Measurements from ENCODE around the gene SH2D1B. TPM values are rescaled to one million over a fixed set of nuclear protein-coding genes. Genes with fewer than 3 reads are reported as not detected.
"Not testable (repeated sequence)": the region's sequence is repeated elsewhere in the genome, so short reads cannot be mapped to it uniquely, and the experiment has no call there.

The SH2D1B gene
- total RNA-seq, 8 experiments from 2014 or later = 0.05 to 1.00 (median 0.21) TPM; not detected in 1

GRCh38 chr1:162418584-162418983, 6.6 kb upstream of the SH2D1B start:
- ATAC-seq (replicated peaks in 6 of 8); H3K27ac ChIP-seq; H3K4me1 ChIP-seq (replicated peaks in 1 of 2); in situ Hi-C loops (cut with MboI; ENCODE audit: low pct_unique_long_range_greater_than_20kb in 2 of 9, low sequenced_read_pairs in 9 of 9, unreplicated experiment in 9 of 9); H3K4me3 ChIP-seq: not testable (repeated sequence)
- WGBS, 10 experiments = 10 to 100% (median 89%) methylated on average over 1 to 7 of the region's 7 CpGs; no CpG with 5 or more reads in 1 of the 10 experiments

DNA sequence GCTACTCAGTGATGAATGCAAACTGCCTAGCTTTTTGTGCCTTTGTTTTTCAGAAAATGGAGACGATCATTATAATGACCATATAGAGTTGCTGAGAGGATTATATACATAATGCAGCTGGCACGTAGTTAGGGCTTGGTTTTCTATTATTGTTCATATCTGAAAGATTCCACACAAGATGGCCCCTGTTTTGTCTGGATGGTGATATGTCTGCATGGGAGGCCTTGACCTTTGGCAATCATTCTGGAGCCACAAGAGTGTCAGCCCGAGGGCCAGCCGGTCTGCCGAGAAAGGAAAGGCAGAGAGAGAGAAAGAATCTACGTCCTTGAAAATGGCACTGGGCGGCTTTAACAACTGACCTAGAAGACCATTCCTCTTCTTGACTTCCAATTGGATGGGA, 5.7 kb upstream of the SH2D1B start:
- in situ Hi-C loops (cut with MboI; ENCODE audit: low pct_unique_long_range_greater_than_20kb in 2 of 9, low sequenced_read_pairs in 9 of 9, unreplicated experiment in 9 of 9) = no loop called here
- ATAC-seq (replicated peaks in 6 of 8) = no peak
- WGBS, 10 experiments = 63 to 96% (median 88%) methylated on average over 2 to 7 of the region's 7 CpGs; no CpG with 5 or more reads in 1 of the 10 experiments

DNA sequence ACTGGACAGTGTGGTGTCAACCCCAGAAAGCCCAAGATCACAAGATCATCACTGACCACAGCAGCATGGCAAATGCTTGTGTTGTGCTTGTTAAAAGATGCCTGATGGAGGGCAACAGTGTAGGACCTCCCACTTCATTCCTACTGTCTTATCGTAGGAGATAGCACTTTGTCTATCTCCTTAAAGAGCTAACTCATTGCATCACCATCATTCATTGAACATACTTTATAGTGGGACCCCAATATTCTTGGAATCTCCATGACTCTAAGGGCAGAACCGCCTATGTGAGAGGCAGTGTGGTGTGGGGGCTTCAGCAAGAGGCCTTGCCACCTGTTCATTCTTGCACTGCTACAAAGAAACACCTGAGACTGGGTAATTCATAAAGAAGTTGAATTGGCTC, 5.0 kb upstream of the SH2D1B start:
- in situ Hi-C loops (cut with MboI; ENCODE audit: low pct_unique_long_range_greater_than_20kb in 2 of 9, low sequenced_read_pairs in 9 of 9, unreplicated experiment in 9 of 9) = no loop called here
- WGBS, 10 experiments = 65 to 100% (median 87%) methylated on average over 1 to 2 of the region's 2 CpGs; no CpG with 5 or more reads in 2 of the 10 experiments
- Histone ChIP-seq H3K27ac (no peak overlapping the region), H3K4me1 (replicated peaks in 1 of 2) (no peaks in the 10 kb centered on the region), H3K4me3 (no peak overlapping the region)
- ATAC-seq (replicated peaks in 6 of 8) = no peak

More for the DNA sequence above, 5.7 kb upstream of the SH2D1B start:
- Histone ChIP-seq H3K4me3 (no peak overlapping the region), H3K27ac (no peak overlapping the region), H3K4me1 (replicated peaks in 1 of 2) (no peaks in the 10 kb centered on the region)

DNA sequence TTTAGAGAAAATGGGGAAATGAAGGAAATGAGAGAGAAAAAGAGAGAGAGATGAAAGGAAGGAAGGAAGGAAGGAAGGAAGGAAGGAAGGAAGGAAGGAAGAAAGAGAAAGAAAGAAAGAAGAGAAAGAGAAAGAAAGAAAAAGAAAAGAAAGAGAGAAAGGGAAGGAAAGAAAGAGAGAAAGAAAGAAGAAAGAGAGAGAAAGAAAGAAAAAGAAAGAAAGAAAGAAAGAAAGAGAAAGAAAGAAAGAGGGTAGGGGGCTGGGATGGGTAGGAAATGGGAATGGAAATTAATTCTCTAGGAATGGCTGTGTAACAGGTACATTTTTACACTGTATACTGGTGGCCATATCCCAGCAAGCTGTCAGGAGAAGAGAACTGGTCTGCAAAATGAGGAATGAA, 4.3 kb upstream of the SH2D1B start:
- no peak overlapping the region for H3K4me3 ChIP-seq
- no peaks in the 10 kb centered on the region for H3K4me1 ChIP-seq (replicated peaks in 1 of 2)
- in situ Hi-C loops (cut with MboI; ENCODE audit: low pct_unique_long_range_greater_than_20kb in 2 of 9, low sequenced_read_pairs in 9 of 9, unreplicated experiment in 9 of 9) = no loop called here
- no peak overlapping the region for H3K27ac ChIP-seq
- ATAC-seq (replicated peaks in 6 of 8) = no peak

- ATAC-seq (replicated peaks in 6 of 8) = no peak
- Histone ChIP-seq H3K4me1 (replicated peaks in 1 of 2) (no peaks in the 10 kb centered on the region), H3K4me3 (no peak overlapping the region), H3K27ac (no peak overlapping the region)
- in situ Hi-C loops (cut with MboI; ENCODE audit: low pct_unique_long_range_greater_than_20kb in 2 of 9, low sequenced_read_pairs in 9 of 9, unreplicated experiment in 9 of 9) = no loop called here
- WGBS, 10 experiments = 80 to 100% (median 100%) methylated on average over 1 of the region's 1 CpG; no CpG with 5 or more reads in 1 of the 10 experiments
Observed at GRCh38 chr1:162407539-162407938, 4.4 kb downstream of the SH2D1B start.

DNA sequence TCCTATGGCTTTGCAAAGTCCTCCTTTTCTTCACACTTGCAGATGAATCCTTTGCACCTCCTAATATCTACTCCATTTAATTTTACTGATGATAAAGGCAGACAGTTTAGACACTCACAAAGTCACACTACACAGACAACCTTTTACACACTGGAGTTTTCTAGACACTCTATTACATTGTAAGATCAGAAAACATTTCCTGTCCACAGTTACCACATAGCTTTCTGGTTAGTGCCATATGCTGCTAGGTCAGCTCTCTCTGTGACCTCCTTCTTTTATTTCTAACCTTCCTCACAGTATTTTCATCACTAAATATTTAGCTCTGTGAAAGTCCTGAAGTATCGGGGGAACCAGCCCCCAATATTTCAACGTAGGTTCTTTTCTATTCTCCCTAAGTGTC, 5.1 kb downstream of the SH2D1B start:
- H3K27ac ChIP-seq = no peak overlapping the region
- no peak for ATAC-seq (replicated peaks in 6 of 8)
- no peaks in the 10 kb centered on the region for H3K4me1 ChIP-seq (replicated peaks in 1 of 2)
- 50 to 100% (median 92%) methylated on average over 1 to 2 of the region's 2 CpGs for WGBS, 10 experiments
- no peak overlapping the region for H3K4me3 ChIP-seq
- in situ Hi-C loops (cut with MboI; ENCODE audit: low pct_unique_long_range_greater_than_20kb in 2 of 9, low sequenced_read_pairs in 9 of 9, unreplicated experiment in 9 of 9) = no loop called here

DNA sequence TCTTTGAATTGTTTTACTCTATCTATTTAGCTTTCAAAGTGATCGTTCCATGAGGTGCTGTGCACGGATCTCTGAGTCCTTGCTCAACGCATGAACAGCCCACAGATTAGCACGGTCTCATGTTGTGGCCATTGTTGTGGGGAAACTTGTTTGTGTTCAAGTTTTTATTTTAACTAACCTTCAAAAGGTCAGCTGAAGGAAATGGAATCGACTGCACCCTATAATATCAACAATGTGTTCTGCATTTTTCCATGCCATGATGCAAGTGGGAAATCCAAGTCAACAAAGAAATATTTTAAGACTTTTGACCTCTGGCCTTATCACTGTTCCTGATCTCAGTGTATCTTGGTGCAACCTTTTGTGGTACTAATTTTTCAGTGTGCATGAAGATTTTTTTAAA, 6.1 kb downstream of the SH2D1B start:
- ATAC-seq (replicated peaks in 6 of 8) = no peak
- Histone ChIP-seq H3K4me3 (no peak overlapping the region), H3K27ac (no peak overlapping the region), H3K4me1 (replicated peaks in 1 of 2) (no peaks in the 10 kb centered on the region)
- in situ Hi-C loops (cut with MboI; ENCODE audit: low pct_unique_long_range_greater_than_20kb in 2 of 9, low sequenced_read_pairs in 9 of 9, unreplicated experiment in 9 of 9) = no loop called here
- 17 to 93% (median 71%) methylated on average over 1 to 5 of the region's 5 CpGs for WGBS, 10 experiments

- Histone ChIP-seq H3K4me3 (no peak overlapping the region), H3K27ac (no peak overlapping the region), H3K4me1 (replicated peaks in 1 of 2) (no peaks in the 10 kb centered on the region)
- WGBS, 10 experiments = 0 to 96% (median 53%) methylated on average over 1 to 5 of the region's 5 CpGs
- in situ Hi-C loops (cut with MboI; ENCODE audit: low pct_unique_long_range_greater_than_20kb in 2 of 9, low sequenced_read_pairs in 9 of 9, unreplicated experiment in 9 of 9) = no loop called here
- peak in 4 of 8 experiments; percentile 38 to 99 (median 84) for ATAC-seq (replicated peaks in 6 of 8)
Observed at GRCh38 chr1:162404550-162405160, 7.3 kb downstream of the SH2D1B start.

DNA sequence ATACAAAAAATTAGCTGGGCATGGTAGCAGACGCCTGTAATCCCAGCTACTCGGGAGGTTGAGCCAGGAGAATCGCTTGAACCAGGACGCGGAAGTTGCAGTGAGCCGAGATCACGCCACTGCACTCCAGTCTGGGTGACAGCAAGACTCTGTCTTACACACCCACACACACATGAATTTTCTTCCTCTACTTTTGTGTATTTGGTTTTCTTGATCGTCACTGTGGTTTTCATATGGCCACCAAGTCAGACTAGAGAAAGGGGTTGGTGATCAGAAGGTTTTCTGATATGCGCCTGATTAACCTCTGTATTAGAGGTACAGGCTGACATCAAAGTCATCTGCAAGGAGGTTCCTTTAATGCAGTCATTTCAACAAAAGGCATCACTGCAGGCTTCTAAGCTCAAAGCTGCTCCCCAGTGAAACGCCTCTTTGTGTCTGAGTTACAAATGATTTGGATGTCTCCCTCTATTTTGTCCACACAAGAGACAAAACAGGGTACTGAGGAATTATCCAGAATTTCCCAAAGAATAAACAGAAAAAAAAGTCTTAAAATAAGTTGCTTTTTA, 11.1 kb downstream of the SH2D1B start:
- in situ Hi-C loops (cut with MboI; ENCODE audit: low pct_unique_long_range_greater_than_20kb in 2 of 9, low sequenced_read_pairs in 9 of 9, unreplicated experiment in 9 of 9) = no loop called here
- no peak overlapping the region for H3K27ac ChIP-seq
- no peak for ATAC-seq (replicated peaks in 6 of 8)
- no peak overlapping the region for H3K4me3 ChIP-seq
- H3K4me1 ChIP-seq (replicated peaks in 1 of 2) = peaks cover 7 to 9% of the 10 kb centered on the region in 2 donors
- 0 to 83% (median 74%) methylated on average over 1 to 10 of the region's 10 CpGs; no CpG with 5 or more reads in 1 of the 10 experiments for WGBS, 10 experiments

GRCh38 chr1:162398999-162399580, 12.8 kb downstream of the SH2D1B start:
- H3K27ac ChIP-seq = no peak overlapping the region
- 0 to 89% (median 80%) methylated on average over 1 to 8 of the region's 8 CpGs; no CpG with 5 or more reads in 3 of the 10 experiments for WGBS, 10 experiments
- no peak overlapping the region for H3K4me3 ChIP-seq
- no peak for ATAC-seq (replicated peaks in 6 of 8)
- H3K4me1 ChIP-seq (replicated peaks in 1 of 2) = peaks cover 7 to 9% of the 10 kb centered on the region in 2 donors
- in situ Hi-C loops (cut with MboI; ENCODE audit: low pct_unique_long_range_greater_than_20kb in 2 of 9, low sequenced_read_pairs in 9 of 9, unreplicated experiment in 9 of 9) = loop anchor here in 1 of 9 experiments (10.0 to 25.0 kb wide), 2 partner anchors 344 to 612 kb away; no protein-coding TSS in a partner anchor

DNA sequence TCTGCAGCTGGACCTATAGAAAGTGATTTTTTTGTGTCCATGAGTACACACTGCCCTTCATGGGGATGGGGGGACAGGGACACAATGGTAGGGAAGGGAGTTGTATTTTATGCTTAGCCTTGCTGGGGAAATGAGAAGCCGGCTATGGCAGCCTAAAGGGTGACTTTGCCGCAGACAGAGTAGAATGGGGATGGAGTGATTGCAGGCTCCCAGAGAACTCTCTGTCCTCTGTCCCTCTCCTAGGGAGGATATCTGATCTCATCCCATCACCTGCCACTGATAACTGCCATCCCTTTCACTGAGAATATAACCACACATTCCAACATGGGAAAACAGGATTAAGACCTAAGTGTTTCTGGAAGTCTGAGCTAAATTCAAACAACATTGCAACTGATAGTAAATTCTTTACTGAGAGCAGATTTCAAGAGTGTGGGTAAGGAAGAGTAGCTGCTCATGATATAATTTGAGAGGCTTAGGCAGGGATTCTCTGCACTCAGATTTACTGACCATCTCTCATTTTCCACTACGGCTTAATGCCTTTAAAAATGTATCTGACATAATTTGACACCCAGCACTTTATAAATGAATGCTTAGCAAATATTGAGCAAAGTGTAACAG, 13.9 kb downstream of the SH2D1B start:
- no peak overlapping the region for H3K4me3 ChIP-seq
- no peak overlapping the region for H3K27ac ChIP-seq
- in situ Hi-C loops (cut with MboI; ENCODE audit: low pct_unique_long_range_greater_than_20kb in 2 of 9, low sequenced_read_pairs in 9 of 9, unreplicated experiment in 9 of 9) = loop anchor here in 1 of 9 experiments (10.0 to 25.0 kb wide), 2 partner anchors 343 to 611 kb away; no protein-coding TSS in a partner anchor
- peak in 1 of 8 experiments; percentile 9 for ATAC-seq (replicated peaks in 6 of 8)
- 20 to 86% (median 68%) methylated on average over 1 to 3 of the region's 3 CpGs; no CpG with 5 or more reads in 2 of the 10 experiments for WGBS, 10 experiments
- peaks cover 7 to 9% of the 10 kb centered on the region in 2 donors for H3K4me1 ChIP-seq (replicated peaks in 1 of 2)

GRCh38 chr1:162397039-162397448, 14.9 kb downstream of the SH2D1B start:
- in situ Hi-C loops (cut with MboI; ENCODE audit: low pct_unique_long_range_greater_than_20kb in 2 of 9, low sequenced_read_pairs in 9 of 9, unreplicated experiment in 9 of 9) = loop anchor here in 1 of 9 experiments (10.0 to 25.0 kb wide), 2 partner anchors 342 to 610 kb away; no protein-coding TSS in a partner anchor
- H3K4me1 ChIP-seq (replicated peaks in 1 of 2) = peaks cover 7 to 9% of the 10 kb centered on the region in 2 donors
- no peak overlapping the region for H3K4me3 ChIP-seq
- ATAC-seq (replicated peaks in 6 of 8) = peak in 2 of 8 experiments; percentile 36 to 37
- no peak overlapping the region for H3K27ac ChIP-seq
- WGBS, 10 experiments = 33 to 100% (median 100%) methylated on average over 1 to 3 of the region's 3 CpGs; no CpG with 5 or more reads in 4 of the 10 experiments

Measured in motor neuron (in vitro differentiated cells).